Epidermal melanocyte (primary cell): ENCODE data around the gene GAB4.

Source experiments
- DNase-seq: peaks from one replicate; pipeline ENCODE4 v3.0.0; 2011; ENCODE audit warnings: low spot score; ENCODE audit not compliant: insufficient read length

Gene GAB4

DNA sequence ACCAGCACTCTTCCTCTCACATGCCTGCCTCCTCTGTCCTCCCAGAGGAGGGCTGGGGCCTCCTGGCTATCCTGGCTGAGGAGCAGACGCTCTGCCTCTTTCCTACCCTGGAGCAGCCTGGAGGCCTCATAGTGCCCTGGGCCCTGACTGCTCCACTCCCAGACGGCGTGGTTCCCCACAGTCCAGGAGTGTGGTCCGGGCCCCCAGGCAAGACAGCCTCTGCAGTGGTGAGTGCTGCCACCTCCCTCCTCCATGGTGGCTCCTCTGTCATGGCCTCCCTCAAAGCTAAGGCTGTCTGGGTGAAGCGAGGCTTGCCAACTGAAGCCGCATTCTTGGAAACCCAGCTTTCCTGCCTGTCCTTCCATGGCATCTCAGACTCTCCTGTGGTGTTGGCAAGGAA, 19.8 kb downstream of the GAB4 start:
- no peak for DNase-seq

DNA sequence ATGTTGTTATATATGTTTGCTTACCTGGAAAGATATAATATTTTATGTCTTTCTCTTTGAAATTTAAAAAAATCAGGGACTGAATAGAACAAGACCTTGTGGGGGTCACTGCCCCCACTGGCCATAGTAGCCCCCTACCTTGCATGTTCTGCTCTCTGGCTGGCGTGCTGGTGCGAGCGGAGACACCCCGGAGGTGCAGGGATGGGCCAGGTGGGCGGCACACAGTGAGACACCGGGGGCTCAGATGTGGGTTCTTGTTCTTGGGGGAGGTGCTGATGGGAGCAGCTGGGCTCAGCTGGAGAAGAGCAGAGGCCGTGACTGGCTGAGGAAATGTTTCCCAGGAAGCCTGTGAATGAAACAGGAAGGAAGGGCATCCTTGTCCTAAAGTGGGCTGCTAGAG, 20.2 kb downstream of the GAB4 start:
- no peak for DNase-seq

DNA sequence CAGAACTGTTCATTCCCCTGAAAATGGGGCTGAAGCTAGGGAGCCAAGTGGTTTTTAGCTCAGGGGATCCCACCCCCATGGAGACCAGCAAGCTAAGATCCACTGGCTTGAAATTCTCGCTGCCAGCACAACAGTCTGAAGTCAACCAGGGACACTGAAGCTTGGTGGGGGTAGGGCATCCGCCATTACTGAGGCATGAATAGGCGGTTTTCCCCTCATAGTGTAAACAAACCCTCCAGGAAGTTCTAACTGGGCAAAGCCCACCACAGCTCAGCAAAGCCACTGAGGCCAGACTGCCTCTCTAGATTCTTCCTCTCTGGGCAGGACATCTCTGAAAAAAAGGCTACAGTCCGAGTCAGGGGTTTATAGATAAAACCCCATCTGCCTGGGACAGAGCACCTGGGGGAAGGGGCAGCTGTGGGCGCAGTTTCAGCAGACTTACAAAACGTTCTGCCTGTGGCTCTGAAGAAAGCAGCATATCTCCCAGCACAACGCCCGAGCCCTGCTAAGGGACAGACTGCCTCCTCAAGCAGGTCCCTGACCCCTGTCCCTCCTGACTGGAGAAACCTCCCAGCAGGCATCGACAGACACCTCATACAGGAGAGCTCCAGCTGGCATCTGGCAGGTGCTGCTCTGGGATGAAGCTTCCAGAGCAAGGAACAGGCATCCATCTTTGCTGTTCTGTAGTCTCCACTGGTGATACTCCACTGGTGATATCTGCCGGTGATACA, 32.7 kb downstream of the GAB4 start:
- no peak for DNase-seq

DNA sequence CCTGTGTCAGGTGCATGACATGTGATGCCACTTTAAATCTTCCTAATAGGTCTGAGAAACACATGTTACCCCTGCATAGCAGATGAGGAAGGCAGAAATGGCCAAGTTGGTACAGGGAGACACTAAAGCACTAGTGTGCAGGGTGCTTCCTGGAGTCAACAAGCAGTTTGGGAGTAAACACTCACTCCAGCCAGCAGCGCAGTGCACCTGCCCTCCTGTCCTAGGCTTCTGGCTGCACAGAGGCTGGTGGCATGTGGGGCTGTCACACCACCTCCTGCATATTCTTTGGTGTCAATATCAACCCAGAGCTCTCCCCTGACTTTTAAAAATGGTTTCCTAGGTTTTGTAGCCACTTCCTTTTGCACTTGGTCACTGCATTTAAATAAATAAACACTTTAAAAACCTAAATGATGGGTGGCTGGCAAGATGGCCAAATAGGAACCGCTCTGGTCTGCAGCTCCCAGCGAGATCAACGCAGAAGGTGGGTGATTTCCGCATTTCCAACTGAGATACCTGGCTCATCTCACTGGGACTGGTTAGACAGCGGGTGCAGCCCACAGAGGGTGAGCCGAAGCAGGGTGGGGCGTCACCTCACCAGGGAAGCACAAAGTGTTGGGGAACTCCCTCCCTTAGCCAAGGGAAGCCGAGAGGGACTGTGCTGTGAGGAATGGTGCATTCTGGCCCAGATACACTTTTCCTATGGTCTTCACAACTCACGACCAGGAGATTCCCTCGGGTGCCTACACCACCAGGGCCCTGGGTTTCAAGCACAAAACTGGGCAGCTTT, 33.5 kb downstream of the GAB4 start:
- DNase-seq, result no peak

DNA sequence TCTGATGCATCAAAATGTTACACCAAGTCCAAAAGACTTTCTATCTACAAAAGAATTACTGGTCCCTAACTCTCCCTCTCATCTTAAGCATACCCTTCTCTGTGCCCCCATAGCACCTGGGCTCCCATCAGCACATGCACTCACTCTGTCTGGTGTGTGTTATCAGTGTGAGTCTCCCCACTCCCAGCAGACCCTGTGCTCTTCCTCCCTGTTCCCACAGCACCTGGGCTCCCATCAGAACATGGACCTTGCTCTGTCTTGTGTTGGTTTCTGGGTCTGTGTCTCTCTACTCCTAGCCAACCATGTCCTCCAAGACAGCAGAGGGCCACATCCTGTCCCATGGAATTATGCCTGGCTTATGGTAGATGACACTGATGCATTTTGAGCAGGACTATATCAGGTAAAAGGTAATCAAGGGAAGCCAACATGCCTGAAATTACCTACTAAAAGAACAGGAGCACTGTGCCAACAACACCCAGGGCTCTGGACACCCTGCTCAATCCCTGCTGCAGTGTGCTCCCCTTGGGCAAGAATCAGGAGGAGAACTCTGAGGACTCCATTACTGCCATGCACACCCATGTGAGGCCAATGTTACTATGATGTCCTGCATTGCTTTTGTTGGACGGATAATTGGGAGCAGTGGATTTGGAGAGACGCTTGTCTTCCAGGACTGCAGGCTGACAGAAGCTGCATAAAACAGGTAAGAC, 34.3 kb downstream of the GAB4 start:
- no peak for DNase-seq

DNA sequence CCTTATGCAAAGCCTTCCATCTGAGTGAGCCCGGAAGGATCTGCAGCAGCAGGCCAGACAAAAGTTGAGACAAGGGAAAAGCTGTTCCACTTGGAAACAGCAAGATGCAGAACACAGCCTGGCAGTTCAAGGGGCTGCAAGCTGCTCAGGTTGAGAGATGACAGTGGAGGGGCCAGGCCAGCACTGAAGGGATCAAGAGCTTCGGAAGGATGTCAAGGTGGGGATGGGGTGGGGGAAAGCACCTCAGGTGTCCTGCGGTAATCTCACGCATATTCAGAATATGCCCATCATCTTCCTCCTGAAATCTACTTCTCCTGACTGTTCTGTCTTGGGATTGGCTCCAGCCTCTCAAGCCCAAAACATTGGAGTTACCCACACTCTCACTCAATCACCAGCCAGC, 35.7 kb downstream of the GAB4 start:
- DNase-seq, result no peak

DNA sequence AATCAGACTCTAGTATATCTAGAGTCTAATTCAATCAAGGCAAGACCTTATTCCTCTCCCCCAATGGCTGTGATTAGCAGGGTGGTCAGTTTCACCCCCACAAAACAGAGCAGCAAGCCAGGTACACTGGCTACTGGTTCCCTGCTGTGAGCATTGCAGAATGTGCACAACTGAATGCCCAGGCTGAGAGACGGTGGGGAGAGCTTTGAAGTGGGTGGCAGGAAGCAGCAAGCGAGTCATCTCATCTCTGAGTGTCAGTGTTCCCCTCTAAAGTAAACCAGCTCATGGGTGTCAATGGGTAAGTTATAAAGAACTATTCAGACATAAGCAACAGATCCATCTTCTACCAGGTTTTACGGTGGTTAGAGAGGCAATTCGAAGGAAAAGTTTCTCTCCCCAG, 37.6 kb downstream of the GAB4 start:
- DNase-seq, result no peak

DNA sequence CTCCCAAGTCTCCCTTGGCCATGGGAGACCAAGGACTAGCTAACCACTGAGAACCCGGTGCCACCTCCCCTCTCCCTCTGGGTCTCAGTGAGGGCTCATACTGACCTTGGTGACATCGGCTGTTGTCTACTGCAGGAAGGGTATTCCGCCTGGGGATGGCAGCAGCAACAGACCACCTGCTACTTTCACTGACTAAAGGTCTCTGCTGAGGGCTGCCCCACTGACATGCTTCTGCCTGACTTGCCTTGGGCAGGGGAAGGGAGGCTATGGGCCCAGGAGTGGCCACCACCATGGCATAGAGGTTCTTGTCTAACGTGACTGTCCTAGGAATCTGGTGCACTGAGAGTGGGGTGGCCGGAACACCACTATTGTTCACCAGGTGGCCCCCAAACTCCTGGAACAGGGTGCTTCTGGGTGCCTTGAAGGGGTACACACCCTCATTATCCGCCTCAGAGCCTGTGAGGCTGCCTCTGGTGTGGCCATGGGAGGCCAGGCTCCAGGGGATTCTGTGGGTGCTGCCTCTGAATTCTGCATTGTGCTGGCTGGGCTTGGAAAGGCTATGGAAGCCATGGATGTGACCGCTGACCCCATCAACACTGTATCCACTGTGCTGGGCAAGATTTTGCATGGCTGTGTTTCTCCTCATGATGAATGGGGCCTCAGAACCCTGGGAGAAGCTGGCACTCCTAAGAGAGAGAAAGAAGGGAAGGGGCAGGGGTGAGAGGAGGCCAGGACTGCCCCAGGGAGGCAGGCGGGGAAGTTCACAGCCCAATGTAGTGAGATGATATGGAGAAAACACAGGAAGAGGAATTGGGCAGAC, 38.3 kb downstream of the GAB4 start:
- DNase-seq, result no peak

DNA sequence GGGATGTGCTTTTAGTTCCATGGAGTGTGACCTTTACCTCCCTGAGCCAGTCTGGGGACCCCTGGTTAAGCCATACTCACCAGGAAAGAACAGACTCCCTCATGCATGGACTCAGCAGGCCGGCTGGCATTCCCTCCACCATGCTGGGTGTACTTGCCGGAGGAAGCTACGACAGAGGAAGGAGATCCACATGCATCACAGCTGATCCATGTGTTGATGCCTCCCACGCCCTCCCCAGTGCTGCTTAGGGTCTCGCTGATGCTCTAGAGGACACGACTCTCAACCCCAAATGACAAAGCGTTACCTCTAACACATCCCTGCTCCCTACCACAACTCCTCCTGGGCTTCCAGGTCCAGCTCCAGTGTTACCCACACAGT, 39.8 kb downstream of the GAB4 start:
- DNase-seq, result no peak

DNA sequence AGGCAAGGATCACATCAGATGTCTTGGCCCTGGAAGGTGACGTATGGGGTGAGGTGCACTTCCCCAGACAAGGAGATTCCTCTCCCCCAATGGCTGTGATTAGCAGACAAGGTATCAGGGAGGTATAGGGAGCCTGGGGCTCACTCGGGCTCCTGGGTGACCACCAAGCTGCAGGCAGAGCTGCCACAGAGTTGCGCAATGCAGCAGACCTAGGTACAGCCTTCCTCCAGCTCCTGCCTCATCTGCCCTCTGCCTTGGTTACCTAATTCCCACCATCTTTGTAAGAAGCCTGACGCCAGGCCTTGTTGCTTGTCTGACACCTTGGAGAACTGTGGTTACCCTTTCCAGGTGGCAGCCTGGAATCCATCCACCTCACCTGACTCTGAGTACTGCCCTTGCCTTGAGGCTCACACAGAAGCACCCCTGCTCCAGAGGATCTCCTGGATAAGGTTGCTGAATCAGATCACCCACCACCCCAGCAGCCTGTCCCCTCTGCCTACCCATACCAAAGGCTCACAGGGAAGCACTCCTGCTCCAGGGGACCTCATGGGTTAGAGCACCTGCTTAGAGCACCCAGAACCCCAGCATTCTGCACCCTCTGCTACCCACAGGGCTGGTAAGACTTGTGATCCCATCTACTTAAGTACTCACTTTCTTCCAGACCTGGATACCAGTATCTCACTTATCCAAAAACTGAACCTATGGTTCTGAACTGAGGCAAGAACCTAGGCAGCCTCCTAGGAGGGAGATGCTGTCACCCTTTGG, 40.4 kb downstream of the GAB4 start:
- DNase-seq, result no peak

DNA sequence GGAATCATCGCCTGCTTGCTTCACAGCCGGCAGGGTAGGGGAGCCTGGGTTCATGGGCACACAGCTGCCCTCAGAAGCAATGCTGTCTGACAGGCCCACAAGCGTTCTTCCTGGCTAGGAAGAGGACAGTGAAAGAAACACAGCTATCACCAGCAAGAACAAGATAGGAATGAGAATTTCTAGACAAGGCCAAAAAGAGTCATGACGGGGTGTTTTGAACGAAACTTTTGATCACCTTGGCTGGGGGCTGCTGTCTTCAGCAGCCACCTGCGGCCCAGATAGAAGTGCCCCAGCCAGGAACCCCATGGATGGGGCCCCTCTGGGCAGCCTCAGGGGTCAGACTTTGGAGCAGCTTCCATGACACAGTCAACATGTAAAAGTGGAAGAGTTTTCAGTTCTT, 41.8 kb downstream of the GAB4 start:
- no peak for DNase-seq

DNA sequence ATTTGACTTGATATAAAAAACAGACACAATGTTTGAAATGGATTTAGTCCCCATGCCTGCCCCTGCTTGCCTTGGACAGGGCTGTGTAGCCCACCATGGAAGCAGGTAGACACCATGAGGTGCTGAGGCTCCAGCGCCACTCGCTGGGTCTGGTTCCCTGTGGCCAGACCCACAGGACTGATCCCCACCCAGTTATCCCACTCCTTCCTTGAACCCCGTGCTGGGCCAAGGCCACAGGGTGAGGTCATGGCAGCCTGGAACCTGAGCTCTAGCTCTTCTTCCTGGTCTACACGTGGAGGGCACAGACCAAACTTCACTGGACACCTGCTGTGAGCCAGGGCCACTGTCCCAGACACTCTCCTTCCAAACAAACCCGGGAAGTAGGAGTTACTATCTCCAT, 42.5 kb downstream of the GAB4 start:
- DNase-seq, result no peak

DNA sequence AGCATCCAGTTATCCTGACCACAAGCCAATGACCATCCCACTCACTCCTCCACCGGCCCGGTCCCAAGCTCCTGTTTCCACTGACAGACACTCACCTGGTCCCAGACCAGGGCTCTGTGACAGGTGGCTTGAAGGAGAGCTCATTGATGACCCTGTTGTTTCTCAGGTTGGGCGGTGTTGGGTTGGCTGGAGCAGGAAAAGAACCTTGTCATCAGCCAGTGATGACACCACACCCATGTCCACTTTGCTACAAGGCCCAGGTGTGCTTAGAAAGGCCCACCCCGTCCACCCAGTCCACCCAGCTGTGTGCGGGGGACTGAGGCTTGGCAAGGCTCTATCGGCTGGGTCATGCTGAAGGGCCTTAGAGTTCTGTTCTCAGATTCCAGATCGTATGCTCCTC, 42.9 kb downstream of the GAB4 start:
- no peak for DNase-seq

DNA sequence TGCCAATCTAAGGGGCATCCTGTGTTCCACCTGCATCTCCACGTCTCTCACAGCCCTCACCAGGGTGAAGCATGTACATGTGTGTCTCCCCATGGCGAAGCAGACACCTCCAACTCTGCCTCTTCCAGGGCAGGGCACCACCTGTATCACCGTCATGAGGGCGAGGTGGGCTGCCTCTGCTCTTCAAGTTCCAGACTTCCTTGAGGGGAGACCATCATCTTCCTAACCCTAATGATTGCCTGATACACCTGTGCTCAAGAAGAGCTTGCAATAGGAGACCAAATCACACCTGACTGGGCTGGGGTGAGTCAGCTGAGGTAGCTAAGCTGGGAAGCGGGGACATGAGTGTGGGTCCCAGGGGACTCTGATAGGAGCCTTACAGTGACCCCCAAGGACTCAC, 43.7 kb downstream of the GAB4 start:
- no peak for DNase-seq

DNA sequence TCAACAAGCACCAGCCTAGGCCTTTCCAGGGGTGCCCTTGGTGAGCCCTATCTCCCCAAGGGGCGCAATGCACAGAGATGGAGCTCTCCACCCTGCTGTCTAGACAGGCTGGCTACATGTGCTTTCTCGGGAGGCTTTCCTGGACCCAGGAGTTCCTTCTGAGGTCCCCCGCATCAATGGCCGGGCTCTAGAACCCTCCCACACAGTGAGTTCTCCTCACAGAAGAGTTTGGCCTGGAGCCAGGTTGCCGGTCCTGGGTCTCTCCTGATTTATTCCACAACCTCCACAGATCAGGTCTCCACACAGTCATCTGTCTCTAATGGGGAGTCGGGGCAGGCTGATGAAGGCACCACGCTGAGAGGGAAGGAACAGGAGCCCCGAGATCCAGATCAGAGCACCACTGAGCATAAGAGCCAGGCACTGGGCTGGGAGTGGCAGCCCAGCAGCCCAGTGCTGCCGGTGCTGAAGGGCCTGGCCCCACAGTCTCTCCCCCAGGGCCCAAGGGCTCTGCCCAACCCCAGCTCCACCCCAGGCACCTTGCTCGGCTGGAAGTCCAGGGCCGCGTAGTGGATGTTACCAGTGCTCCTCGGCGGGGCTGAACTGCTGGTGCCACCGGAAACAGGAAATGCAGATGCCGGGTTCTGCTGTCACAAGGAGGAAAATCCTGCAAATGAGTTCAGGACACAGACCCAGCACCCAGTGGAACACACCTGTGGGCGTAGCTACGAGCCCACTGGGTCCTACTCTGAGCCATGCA, 44.7 kb downstream of the GAB4 start:
- no peak for DNase-seq

DNA sequence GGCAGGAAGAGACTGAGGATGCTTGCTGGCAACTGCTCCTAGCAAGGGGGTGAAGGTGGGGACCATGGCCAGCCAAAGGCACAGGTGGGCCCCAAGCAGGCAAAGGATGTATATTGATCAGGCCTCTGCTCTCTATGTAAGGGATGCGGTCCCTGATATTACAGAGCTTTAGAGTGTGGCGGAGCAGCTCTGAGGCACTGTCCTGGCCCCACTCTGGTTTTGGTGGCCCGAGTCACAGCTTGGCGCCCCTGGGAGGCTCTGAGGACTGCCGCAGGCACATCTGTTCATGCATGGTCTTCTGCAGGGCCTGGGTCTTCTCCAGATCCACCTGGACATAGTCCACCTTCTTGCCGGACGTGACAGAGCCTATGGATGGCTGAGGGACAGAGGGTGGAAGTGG, 45.5 kb downstream of the GAB4 start:
- DNase-seq, result no peak

DNA sequence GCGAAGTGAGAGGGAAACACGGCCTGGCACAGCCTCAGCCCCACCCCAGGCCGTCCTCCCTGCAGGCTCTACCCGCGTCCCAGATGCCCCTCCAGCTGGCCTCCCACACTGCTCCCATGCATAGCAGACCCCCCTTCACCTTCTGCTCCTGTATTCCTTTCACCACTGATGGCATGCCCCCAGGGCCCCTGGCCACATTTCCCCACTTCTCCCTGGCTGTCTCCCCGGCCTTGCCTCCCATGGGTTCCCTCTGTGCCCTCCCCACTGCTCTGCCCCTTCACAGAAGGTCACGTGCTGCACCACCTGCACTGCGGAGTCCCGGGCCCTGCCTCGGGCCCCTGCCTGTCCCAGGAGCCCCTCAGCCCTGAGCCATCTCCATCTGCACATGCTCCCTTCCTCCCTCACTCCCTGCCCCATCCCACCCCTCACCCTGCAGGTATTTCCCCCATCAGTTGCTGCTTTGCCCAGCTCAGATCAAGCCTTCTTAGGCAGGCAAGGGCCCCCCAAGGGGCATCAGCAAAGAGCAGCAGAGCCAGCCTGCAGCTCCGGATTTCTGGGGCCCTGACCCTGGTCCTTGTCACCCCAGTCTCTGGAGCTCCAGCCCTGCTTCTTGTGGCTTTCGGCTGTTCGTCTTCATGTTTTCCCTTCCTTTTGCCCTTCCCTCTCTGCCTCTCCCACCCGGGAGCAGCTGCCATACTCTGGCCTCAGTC, 46.4 kb downstream of the GAB4 start:
- no peak for DNase-seq

DNA sequence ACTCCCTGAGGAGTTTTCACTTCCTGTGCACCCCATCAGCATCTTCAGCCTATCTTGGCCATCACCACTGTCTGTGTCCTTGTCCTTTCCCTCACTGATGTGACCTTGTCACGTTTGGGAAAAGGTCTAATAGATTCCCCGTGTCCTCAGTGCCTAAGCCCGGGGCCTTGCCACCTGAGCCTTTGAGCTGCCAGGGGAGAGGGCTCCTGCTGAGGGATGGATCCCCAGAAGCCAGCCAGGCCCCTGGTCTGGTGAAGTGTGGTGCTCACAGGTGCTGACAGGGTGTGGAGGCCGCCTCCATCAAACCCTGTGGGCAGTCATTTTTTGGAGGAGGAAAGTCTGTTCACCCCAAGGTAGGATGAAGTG, 47.2 kb downstream of the GAB4 start:
- no peak for DNase-seq

DNA sequence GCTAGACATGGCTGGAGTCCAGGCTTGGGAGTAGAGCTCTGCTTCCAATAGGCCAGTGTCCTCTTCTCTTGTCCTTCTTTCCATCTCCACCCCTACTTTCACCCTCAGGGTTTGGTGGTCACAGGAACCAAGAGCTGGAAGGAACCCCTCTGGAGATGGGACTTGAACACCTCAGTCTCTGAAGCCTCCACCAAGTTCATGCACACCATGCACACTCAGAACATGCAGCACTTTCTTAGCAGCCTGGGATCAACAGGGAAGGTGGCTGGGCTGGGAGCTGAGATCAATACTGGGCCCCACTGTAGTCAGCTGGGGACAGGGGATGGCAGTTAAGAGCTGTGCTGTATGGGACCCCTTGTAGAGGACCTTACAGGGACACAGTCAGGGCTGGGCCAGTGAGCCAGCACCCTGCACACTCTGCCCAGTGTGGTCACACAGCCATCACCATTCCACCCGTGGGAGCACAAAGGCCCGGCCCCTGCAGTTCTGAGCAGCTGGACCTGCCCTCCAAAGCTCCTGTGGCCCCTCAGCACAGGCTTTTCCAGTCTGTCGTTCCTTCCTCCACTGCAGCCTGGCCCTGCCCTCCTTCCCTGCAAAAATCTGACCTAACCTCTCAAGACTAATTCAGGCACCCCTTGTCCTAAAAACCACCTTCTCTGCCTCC, 47.7 kb downstream of the GAB4 start:
- no peak for DNase-seq
